Measurements from ENCODE around the gene APEH. TPM values are rescaled to one million over a fixed set of nuclear protein-coding genes. Genes with fewer than 3 reads are reported as not detected.

The APEH gene
- polyA plus RNA-seq, 4 donors = 66.2 to 87.8 (median 81.9) TPM

- FAIRE-seq = no peak
- peaks cover 0 to 83% (median 5%) of the 10 kb centered on the region in 3 donors for H3K36me3 ChIP-seq (ENCODE audit: control insufficient read depth in 3 of 3, insufficient read depth in 2 of 3, low read depth in 1 of 3, low read length in 3 of 3)
- H3K4me3 ChIP-seq (ENCODE audit: low read depth in 1 of 3, low read length in 3 of 3) = no peak overlapping the region
- no peaks in the 10 kb centered on the region for H3K9me3 ChIP-seq (ENCODE audit: control insufficient read depth in 2 of 2, insufficient read depth in 1 of 2, low read depth in 1 of 2, low read length in 1 of 2)
- no peaks in the 10 kb centered on the region for H3K27me3 ChIP-seq (ENCODE audit: control insufficient read depth in 3 of 3, insufficient read depth in 3 of 3, low read length in 3 of 3)
- no peak for DNase-seq
- 72 to 90% (median 84%) methylated on average over 5 of the region's 5 CpGs for WGBS, 3 donors
- H3K27ac ChIP-seq (ENCODE audit: low read depth in 1 of 3, low read length in 2 of 3) = no peak overlapping the region
- peaks cover 0 to 4% (median 0%) of the 10 kb centered on the region in 3 donors for H3K4me1 ChIP-seq (ENCODE audit: control insufficient read depth in 3 of 3, insufficient read depth in 2 of 3, low read depth in 1 of 3, low read length in 2 of 3)
Measured at GRCh38 chr3:49711489-49711888, 37.3 kb downstream of the APEH start.

DNA sequence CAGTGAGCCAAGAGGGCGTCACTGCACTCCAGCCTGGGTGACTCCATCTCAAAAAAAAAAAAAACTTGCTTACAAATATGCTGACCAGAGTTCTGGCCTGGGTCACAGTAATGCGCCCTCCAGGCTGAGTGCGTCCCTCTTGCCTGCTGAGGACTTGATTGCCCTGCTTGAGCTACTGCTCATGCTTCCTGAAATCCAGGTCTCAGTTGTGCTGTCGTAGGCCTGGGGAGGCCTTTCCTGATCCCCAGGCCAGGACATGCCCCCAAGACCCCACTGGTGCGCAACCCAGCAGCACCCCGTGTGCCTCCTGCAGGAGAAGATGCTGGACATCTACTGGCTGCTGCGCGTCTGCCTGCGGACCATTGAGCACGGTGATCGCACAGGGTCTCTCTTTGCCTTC, 38.0 kb downstream of the APEH start:
- no peak for FAIRE-seq
- Histone ChIP-seq H3K9me3 (ENCODE audit: control insufficient read depth in 2 of 2, insufficient read depth in 1 of 2, low read depth in 1 of 2, low read length in 1 of 2) (no peaks in the 10 kb centered on the region), H3K4me3 (ENCODE audit: low read depth in 1 of 3, low read length in 3 of 3) (no peak overlapping the region), H3K27ac (ENCODE audit: low read depth in 1 of 3, low read length in 2 of 3) (no peak overlapping the region), H3K36me3 (ENCODE audit: control insufficient read depth in 3 of 3, insufficient read depth in 2 of 3, low read depth in 1 of 3, low read length in 3 of 3) (peaks cover 0 to 83% (median 5%) of the 10 kb centered on the region in 3 donors), H3K27me3 (ENCODE audit: control insufficient read depth in 3 of 3, insufficient read depth in 3 of 3, low read length in 3 of 3) (no peaks in the 10 kb centered on the region), H3K4me1 (ENCODE audit: control insufficient read depth in 3 of 3, insufficient read depth in 2 of 3, low read depth in 1 of 3, low read length in 2 of 3) (peaks cover 0 to 4% (median 0%) of the 10 kb centered on the region in 3 donors)
- no peak for DNase-seq
- 91 to 96% (median 94%) methylated on average over 11 of the region's 11 CpGs for WGBS, 3 donors

DNA sequence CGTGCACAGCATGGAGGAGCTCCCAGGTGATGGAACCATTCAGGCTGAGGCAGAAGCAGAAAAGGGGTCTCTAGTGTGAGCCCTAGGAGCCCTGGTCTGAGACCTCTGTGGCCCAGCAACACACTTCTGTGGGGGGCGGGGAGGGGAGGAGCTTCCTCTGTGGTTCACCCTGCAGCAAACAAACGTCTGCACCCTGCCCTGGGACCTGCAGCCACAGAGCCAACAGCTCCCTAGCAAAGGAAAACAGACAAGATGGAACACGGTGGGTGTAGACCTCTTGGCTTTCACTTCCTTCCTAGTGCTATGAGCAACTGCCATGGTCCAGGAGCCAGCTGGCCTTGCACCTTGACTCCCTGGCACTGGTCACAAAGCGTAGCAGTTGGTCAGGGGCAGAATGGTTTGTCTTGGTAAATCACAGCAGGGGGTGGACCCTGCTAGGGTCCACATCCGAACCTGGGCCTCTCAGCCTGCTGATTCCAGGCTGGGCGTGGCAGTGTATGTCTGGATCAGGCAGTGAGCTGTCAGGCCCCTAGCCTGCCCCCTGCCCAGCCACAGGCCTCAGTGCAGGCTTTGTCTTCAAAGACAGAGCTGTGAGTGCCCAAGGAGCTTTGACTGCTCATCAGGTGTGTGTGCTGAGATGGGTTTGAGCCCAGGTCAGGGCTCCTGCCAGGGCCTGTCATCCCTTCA, 38.6 kb downstream of the APEH start:
- DNase-seq (no peak), FAIRE-seq (no peak)
- peaks cover 0 to 83% (median 5%) of the 10 kb centered on the region in 3 donors for H3K36me3 ChIP-seq (ENCODE audit: control insufficient read depth in 3 of 3, insufficient read depth in 2 of 3, low read depth in 1 of 3, low read length in 3 of 3)
- no peak overlapping the region for H3K27ac ChIP-seq (ENCODE audit: low read depth in 1 of 3, low read length in 2 of 3)
- no peak overlapping the region for H3K4me3 ChIP-seq (ENCODE audit: low read depth in 1 of 3, low read length in 3 of 3)
- H3K4me1 ChIP-seq (ENCODE audit: control insufficient read depth in 3 of 3, insufficient read depth in 2 of 3, low read depth in 1 of 3, low read length in 2 of 3) = peaks cover 0 to 4% (median 0%) of the 10 kb centered on the region in 3 donors
- H3K27me3 ChIP-seq (ENCODE audit: control insufficient read depth in 3 of 3, insufficient read depth in 3 of 3, low read length in 3 of 3) = no peaks in the 10 kb centered on the region
- H3K9me3 ChIP-seq (ENCODE audit: control insufficient read depth in 2 of 2, insufficient read depth in 1 of 2, low read depth in 1 of 2, low read length in 1 of 2) = no peaks in the 10 kb centered on the region
- WGBS, 3 donors = 62 to 67% (median 67%) methylated on average over 7 of the region's 7 CpGs

DNA sequence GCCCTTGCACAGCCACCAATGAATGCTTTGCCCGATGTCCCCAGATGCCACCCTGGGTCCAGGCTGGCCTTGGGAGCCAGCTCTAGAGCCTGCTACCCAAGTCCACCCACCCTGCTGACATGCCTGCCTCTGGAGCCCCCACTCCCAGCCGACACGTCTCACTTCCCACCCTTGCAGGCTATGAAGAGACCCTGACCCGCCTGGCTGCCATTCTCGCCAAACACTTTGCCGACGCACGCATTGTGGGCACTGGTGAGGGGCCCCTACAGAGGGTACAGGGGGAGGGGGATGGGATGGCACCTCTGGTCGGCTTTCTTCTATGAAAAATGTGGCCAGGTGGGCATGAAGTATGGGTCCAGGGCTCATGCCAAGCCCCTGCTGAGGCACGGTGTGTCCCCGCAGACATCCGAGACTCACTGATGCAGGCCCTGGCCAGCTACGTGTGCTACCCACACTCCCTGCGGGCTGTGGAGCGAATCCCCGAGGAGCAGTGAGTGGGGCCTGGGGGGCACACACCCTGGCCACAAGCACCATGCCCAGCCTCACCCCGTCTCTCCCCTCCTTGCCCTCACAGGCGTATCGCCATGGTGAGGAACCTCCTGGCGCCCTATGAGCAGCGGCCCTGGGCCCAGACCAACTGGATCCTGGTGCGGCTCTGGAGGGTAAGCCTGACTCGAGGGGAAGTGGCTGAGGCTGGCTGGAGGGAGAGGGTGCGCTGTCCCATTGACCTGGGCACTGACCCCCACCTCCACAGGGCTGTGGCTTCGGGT, 39.4 kb downstream of the APEH start:
- DNase-seq (no peak), FAIRE-seq (no peak)
- H3K36me3 ChIP-seq (ENCODE audit: control insufficient read depth in 3 of 3, insufficient read depth in 2 of 3, low read depth in 1 of 3, low read length in 3 of 3) = peaks cover 0 to 84% (median 0%) of the 10 kb centered on the region in 3 donors
- no peaks in the 10 kb centered on the region for H3K27me3 ChIP-seq (ENCODE audit: control insufficient read depth in 3 of 3, insufficient read depth in 3 of 3, low read length in 3 of 3)
- H3K4me3 ChIP-seq (ENCODE audit: low read depth in 1 of 3, low read length in 3 of 3) = no peak overlapping the region
- WGBS, 3 donors = 92 to 98% (median 94%) methylated on average over 25 of the region's 25 CpGs
- no peaks in the 10 kb centered on the region for H3K9me3 ChIP-seq (ENCODE audit: control insufficient read depth in 2 of 2, insufficient read depth in 1 of 2, low read depth in 1 of 2, low read length in 1 of 2)
- H3K27ac ChIP-seq (ENCODE audit: low read depth in 1 of 3, low read length in 2 of 3) = no peak overlapping the region
- peaks cover 0 to 9% (median 0%) of the 10 kb centered on the region in 3 donors for H3K4me1 ChIP-seq (ENCODE audit: control insufficient read depth in 3 of 3, insufficient read depth in 2 of 3, low read depth in 1 of 3, low read length in 2 of 3)

DNA sequence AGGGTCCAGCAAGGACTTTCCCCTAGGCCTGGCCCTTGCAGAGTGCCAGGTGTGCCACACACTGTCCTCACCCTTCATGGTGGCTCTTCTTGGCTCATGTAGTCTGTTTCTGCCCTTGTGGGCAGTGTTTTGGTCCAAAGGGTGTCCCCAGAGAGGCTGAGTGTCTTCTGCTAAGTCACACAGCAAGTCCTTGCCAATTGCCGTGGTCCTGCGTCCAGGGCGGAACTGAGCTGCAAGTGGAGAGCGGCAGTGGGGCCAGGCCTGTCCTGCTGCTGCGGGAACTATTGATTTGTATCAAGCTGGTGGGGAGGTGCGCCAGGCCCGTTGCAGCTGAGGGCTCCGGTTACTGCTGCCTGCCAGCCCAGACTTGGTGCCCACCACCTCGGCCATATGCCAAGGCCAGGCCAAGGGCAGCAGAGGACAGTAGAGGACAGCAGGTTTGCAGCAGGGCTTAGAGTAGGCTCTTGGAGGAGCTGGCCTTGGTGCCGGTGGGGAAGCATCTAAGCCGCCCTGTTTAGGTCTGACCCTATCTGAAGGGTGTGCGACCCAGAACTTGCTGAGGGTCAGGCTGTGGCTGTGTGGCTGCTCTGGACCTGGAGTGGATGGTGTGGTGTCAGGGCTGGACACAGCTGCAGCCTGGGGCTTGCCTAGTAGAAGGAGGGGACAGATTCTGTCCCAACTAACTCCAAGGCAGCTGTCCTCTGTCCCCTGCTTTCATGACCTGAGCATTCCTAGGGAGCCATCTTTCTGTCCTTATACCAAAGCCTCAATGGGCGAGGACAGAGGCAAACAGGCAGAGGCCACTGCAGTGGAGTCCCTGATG, 40.8 kb downstream of the APEH start:
- 91 to 93% (median 93%) methylated on average over 13 of the region's 13 CpGs for WGBS, 3 donors
- H3K27me3 ChIP-seq (ENCODE audit: control insufficient read depth in 3 of 3, insufficient read depth in 3 of 3, low read length in 3 of 3) = no peaks in the 10 kb centered on the region
- H3K9me3 ChIP-seq (ENCODE audit: control insufficient read depth in 2 of 2, insufficient read depth in 1 of 2, low read depth in 1 of 2, low read length in 1 of 2) = no peaks in the 10 kb centered on the region
- peaks cover 0 to 80% (median 0%) of the 10 kb centered on the region in 3 donors for H3K36me3 ChIP-seq (ENCODE audit: control insufficient read depth in 3 of 3, insufficient read depth in 2 of 3, low read depth in 1 of 3, low read length in 3 of 3)
- peaks cover 0 to 18% (median 0%) of the 10 kb centered on the region in 3 donors for H3K4me1 ChIP-seq (ENCODE audit: control insufficient read depth in 3 of 3, insufficient read depth in 2 of 3, low read depth in 1 of 3, low read length in 2 of 3)
- FAIRE-seq = no peak
- H3K27ac ChIP-seq (ENCODE audit: low read depth in 1 of 3, low read length in 2 of 3) = no peak overlapping the region
- DNase-seq = no peak
- no peak overlapping the region for H3K4me3 ChIP-seq (ENCODE audit: low read depth in 1 of 3, low read length in 3 of 3)

DNA sequence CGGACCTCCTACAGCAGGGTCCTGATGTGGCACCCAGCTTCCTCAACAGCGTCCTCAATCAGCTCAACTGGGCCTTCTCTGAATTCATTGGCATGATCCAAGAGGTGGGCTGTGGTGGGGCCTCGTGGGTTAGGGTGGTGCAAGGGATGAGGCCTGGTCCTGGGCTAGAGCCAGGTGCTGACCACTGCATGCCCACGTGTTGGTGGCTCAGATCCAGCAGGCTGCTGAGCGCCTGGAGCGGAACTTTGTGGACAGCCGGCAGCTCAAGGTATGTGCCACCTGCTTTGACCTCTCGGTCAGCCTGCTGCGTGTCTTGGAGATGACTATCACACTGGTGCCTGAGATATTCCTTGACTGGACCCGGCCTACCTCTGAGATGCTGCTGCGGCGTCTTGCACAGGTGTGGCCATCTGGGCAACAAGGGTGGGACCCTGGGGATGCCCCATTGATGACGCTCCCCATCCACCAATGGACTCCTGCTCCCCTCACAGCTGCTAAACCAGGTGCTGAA, 41.5 kb downstream of the APEH start:
- FAIRE-seq (no peak), DNase-seq (no peak)
- Histone ChIP-seq H3K27me3 (ENCODE audit: control insufficient read depth in 3 of 3, insufficient read depth in 3 of 3, low read length in 3 of 3) (no peaks in the 10 kb centered on the region), H3K9me3 (ENCODE audit: control insufficient read depth in 2 of 2, insufficient read depth in 1 of 2, low read depth in 1 of 2, low read length in 1 of 2) (no peaks in the 10 kb centered on the region), H3K4me3 (ENCODE audit: low read depth in 1 of 3, low read length in 3 of 3) (no peak overlapping the region), H3K27ac (ENCODE audit: low read depth in 1 of 3, low read length in 2 of 3) (no peak overlapping the region), H3K4me1 (ENCODE audit: control insufficient read depth in 3 of 3, insufficient read depth in 2 of 3, low read depth in 1 of 3, low read length in 2 of 3) (peaks cover 0 to 18% (median 0%) of the 10 kb centered on the region in 3 donors), H3K36me3 (ENCODE audit: control insufficient read depth in 3 of 3, insufficient read depth in 2 of 3, low read depth in 1 of 3, low read length in 3 of 3) (peaks cover 0 to 83% (median 0%) of the 10 kb centered on the region in 3 donors)
- 91 to 92% (median 91%) methylated on average over 13 of the region's 13 CpGs for WGBS, 3 donors

DNA sequence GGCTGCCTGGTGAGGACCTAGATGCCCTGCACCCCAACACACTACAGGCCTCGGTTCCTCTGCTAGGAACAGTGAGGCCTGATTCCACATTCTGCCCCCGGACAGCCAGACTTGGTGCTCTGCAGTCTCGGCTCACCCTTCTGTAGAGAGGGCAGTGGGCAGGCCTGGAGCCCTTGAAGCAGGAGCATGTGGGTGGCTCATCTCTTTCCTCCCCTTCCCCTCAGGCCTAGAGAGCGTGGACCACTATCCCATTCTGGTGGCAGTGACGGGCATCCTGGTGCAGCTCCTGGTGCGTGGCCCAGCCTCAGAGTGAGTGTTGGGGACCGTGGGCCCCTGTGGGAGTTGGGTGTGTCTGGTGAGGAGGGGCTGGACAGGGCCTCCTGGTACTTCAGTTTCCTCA, 42.0 kb downstream of the APEH start:
- FAIRE-seq (no peak), DNase-seq (no peak)
- no peak overlapping the region for H3K27ac ChIP-seq (ENCODE audit: low read depth in 1 of 3, low read length in 2 of 3)
- H3K36me3 ChIP-seq (ENCODE audit: control insufficient read depth in 3 of 3, insufficient read depth in 2 of 3, low read depth in 1 of 3, low read length in 3 of 3) = peaks cover 0 to 84% (median 0%) of the 10 kb centered on the region in 3 donors
- H3K27me3 ChIP-seq (ENCODE audit: control insufficient read depth in 3 of 3, insufficient read depth in 3 of 3, low read length in 3 of 3) = no peaks in the 10 kb centered on the region
- 92 to 95% (median 93%) methylated on average over 4 to 7 of the region's 7 CpGs for WGBS, 3 donors
- no peaks in the 10 kb centered on the region for H3K9me3 ChIP-seq (ENCODE audit: control insufficient read depth in 2 of 2, insufficient read depth in 1 of 2, low read depth in 1 of 2, low read length in 1 of 2)
- peaks cover 0 to 18% (median 0%) of the 10 kb centered on the region in 3 donors for H3K4me1 ChIP-seq (ENCODE audit: control insufficient read depth in 3 of 3, insufficient read depth in 2 of 3, low read depth in 1 of 3, low read length in 2 of 3)
- H3K4me3 ChIP-seq (ENCODE audit: low read depth in 1 of 3, low read length in 3 of 3) = no peak overlapping the region

DNA sequence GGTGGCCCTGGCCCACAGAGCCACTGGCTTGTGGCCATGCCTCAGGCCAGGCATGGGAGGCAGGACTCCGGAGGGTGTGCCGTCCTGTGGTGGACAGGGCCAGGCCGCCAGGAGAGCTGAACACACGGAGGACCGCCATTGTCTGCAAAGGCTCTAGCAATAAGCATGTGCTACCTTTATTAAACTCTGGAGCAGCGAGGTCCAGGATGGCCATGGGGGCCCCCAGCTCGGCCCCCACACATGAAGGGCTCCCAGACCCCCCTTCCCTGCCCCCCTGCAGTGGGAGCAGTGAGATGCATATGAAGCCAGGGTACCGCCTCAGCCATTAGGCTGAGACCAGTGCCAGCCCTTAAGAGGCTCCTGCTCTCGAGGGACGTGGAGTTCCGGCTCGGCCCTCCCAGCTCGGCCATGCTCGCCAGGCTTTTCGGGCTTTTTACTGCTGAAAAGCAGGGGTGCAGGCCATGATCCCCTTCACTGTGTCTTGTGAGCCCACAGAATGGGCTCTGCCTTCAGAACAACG, 42.6 kb downstream of the APEH start:
- Histone ChIP-seq H3K4me1 (ENCODE audit: control insufficient read depth in 3 of 3, insufficient read depth in 2 of 3, low read depth in 1 of 3, low read length in 2 of 3) (peaks cover 0 to 18% (median 0%) of the 10 kb centered on the region in 3 donors), H3K27me3 (ENCODE audit: control insufficient read depth in 3 of 3, insufficient read depth in 3 of 3, low read length in 3 of 3) (no peaks in the 10 kb centered on the region), H3K9me3 (ENCODE audit: control insufficient read depth in 2 of 2, insufficient read depth in 1 of 2, low read depth in 1 of 2, low read length in 1 of 2) (no peaks in the 10 kb centered on the region), H3K4me3 (ENCODE audit: low read depth in 1 of 3, low read length in 3 of 3) (no peak overlapping the region), H3K27ac (ENCODE audit: low read depth in 1 of 3, low read length in 2 of 3) (no peak overlapping the region), H3K36me3 (ENCODE audit: control insufficient read depth in 3 of 3, insufficient read depth in 2 of 3, low read depth in 1 of 3, low read length in 3 of 3) (peaks cover 0 to 84% (median 0%) of the 10 kb centered on the region in 3 donors)
- WGBS, 3 donors = 89 to 96% (median 95%) methylated on average over 15 to 16 of the region's 16 CpGs
- no peak for DNase-seq
- FAIRE-seq = no peak

Data from small intestine (tissue), 7 donors.